KOPT-K1 (cell line): Measurements from ENCODE around the gene HOXA3.

Experiments
- H3K27ac ChIP-seq: fragments of 200-600 bp; sonication (generic); 2 replicates; pipeline ENCODE4 v1.5.1; 2016; ENCODE audit warnings: antibody characterized with exemption, mild to moderate bottlenecking, low read depth, low read length; ENCODE audit not compliant: poor library complexity, severe bottlenecking
- H3K36me3 ChIP-seq: fragments of 200-600 bp; sonication (generic); 2 replicates; pipeline ENCODE4 v1.5.1; 2017; ENCODE audit warnings: antibody characterized with exemption, mild to moderate bottlenecking, low read length, moderate library complexity; ENCODE audit not compliant: insufficient read depth
- H3K9me3 ChIP-seq: fragments of 200-600 bp; sonication (generic); 2 replicates; pipeline ENCODE4 v1.5.1; 2017; ENCODE audit warnings: antibody characterized with exemption, low read length, mild to moderate bottlenecking; ENCODE audit not compliant: insufficient read depth, poor library complexity, severe bottlenecking

Gene HOXA3

DNA sequence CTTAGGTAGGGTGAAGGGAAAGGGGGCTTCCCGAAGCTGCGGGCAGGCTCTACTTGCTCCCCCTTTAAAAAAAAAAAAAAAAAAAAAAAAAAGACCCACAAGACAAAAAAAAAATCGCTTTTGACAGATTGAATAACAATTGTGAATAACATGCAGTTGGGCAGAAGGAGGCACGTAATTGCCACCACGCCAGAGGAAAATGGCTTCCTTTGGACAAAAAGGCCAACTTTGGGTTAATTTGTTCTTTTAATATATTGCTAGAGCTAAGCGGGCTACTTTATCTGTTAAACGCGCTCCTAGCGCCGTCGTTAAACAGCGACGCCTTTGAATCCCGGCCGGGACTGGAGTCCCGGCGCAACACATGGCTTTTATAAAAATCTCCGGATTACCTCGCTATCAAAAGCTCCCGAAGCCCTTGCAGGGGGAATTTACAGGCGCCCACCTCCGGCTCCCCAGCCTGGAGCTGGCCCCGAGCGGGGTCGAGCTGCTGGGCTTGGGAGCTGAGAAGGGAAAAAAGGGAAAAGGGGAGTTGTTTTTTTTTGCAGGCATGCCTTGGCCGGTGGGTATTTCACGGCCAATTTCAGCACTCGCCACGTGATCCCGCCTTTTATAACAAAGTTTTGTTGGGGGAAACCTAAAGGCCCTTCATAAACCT, 31.4 kb upstream of the HOXA3 start:
- no peak overlapping the region for H3K27ac ChIP-seq
- no peaks in the 10 kb centered on the region for H3K36me3 ChIP-seq
- H3K9me3 ChIP-seq: no peaks in the 10 kb centered on the region

DNA sequence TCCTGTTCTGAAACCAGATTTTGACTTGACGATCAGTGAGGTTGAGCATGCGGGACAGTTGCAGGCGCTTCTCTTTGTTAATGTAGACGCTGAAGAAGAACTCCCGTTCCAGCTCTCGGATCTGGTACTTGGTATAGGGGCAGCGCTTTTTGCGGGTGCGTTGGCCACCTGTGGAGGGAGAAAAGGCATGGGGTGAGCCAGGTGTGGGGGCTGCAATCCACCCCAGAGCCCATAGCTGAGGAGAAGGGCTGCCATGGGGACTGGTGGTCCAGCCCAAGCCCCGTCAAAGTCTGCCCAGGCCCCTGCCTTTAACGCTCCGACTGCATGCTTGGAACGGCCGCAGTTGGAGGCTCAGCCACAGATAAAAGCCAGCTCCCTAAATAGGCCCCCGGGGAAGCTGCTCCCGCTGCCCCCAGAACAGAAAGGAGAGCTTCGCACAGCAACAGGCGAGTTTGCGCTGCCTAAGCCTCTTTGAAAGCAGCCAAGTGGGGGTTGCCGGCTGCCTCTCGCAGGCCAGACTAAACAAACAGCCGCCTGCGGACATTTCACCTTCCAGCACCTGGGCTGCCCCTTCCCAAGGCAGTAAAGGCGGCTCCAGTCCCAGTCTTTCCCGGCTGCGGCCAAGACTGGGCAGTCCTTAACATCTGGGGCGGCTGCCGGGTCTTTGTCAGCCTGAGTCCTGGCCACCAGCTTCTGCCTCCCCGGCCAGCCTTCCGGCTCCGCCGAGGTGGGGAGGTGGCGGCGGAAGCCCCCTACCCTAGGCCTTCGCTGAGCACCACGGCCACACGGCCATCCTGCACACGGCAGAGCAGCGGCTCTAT, 30.7 kb upstream of the HOXA3 start:
- Histone ChIP-seq H3K27ac (no peak overlapping the region), H3K9me3 (no peaks in the 10 kb centered on the region), H3K36me3 (no peaks in the 10 kb centered on the region)

DNA sequence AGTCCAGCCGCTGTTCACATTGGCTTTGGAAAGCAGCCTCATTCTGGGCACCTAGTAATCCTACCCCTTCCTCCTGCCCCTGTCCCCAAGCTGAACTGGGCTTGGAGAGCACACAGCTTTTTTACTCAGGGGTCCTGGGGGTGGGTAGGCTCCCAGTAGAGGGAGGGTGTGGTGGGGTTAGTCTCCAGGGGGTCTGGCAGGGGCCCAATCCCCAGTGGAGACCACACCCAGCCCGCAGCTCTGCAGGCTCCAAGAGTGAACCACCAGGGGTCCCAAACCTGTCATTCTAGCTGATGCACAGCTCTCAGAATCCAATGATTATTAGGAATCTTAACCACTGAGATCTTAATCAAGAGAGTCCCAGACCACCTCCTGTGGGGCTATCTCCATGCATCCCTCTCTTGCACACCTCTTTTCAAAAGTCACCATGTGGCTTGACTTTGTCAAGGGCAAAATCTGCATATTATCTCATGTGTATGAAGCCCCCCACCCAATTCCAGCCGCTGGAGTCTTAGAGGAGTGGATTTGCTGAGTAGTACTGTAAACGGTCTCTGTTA, 30.0 kb upstream of the HOXA3 start:
- no peaks in the 10 kb centered on the region for H3K36me3 ChIP-seq
- no peaks in the 10 kb centered on the region for H3K9me3 ChIP-seq
- no peak overlapping the region for H3K27ac ChIP-seq

DNA sequence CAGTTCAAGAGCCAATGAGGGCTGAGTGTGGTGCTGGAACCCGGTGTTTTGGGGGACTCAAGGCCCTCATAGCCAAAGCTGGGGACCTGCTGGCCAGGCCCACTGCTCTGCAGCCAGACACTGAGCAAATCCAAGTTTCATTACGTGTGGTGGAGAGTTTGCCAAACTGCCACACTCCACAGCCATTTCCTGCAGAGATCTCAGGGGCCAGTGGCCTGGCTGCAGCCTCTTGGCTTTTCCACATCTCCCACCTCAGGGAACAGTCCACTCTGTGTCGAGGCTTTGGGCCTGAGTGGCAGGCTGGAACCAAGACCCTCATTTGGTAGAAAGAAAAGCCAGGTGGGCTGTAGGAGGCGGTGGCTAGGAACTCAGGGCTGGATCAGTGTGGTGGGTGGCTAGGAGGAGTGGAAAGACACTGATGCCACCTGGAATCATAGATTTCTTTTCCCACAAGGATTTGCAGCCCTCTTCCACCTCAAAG, 29.5 kb upstream of the HOXA3 start:
- no peaks in the 10 kb centered on the region for H3K36me3 ChIP-seq
- H3K9me3 ChIP-seq: no peaks in the 10 kb centered on the region
- no peak overlapping the region for H3K27ac ChIP-seq

DNA sequence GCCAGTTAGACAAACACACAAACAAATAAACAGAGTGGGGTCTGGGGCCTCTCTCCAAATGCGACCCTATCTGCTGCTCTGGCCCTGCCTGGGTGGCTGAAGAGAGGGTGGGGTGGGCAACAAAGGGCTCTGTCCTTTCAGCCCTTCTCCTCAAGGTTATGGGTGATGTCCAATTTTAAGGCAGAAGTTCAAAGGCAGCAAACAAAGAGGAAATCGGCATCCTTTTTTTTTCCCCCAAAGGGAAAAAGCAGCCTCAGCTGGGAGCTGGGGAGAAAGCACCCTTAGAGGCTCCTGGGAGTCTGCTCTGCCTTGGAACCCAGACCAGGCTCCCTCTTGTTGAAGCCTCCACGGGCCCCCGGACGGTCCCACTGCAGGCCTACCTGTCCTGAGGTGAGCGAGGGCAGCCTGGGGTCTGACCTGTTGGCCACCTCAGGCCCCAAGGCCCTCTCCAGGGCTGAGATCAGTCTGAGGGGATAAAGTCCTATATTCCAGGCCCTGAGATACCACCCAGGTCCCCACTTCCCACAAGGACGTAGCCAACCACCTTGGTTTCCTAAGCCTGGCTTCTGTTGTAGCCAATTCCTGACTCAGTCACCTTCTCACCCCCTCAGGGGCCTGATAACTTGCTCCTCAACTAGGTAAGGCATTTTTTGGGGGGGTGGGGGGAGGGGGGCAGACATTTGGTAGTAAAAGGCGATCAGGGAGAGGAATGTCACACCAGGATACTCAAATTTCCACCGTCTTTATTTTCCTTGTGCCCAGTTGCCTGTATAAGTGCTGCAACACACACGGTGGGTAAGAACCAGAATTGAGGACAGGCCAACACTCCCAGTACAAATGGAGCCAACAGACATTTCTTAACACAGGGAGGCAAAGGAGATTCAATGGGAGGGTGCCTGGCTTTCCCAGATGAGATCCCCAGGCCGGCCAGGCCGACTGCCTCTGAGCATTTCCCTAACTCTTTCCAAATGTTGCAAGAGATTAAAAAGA, 28.3 kb upstream of the HOXA3 start:
- no peak overlapping the region for H3K27ac ChIP-seq
- H3K9me3 ChIP-seq: no peaks in the 10 kb centered on the region
- no peaks in the 10 kb centered on the region for H3K36me3 ChIP-seq

DNA sequence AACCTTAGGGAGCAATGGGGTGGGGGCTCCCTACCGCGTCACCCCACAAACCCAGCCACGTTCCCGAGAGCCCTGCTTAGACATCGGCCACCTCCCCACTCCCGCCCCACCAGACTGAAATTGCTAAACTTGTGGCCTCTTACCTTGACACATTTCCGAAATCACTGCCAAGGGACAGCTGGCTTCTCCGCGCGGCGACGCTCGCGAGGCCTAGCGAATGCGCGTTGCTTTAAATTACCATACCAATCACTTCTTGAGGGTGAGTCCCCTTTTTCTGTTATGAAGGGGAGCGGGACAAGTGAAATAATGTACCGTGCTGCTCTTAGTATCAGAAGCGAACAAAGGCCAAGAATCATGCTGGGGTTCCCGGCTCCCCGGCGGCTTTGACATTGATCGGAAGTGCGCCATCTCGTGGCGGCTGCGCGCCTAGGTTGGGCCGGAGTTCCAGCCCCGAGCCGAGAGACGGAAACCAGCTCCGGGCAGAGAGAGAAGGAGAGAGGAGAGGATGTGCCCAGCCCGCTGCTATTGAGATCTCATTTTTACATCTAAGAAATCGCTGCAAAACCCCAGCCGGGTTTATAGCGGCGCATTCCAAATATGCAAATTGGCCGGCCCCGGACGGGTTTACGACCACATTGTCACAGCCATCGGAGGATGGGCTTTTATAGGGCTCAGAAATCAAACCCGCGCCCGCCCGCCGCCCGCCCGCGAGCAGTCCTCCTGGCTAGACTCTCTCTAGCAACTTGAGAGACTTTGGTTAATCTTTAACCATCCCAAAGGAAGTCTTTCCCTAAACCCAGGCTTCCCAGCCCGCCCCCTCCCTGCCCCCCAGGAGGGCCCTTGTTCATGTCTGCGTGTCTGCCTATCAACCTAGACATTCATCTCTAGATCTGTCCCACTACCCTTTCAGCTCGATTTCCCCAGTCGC, 27.4 kb upstream of the HOXA3 start:
- no peaks in the 10 kb centered on the region for H3K36me3 ChIP-seq
- H3K27ac ChIP-seq: no peak overlapping the region
- H3K9me3 ChIP-seq: no peaks in the 10 kb centered on the region

DNA sequence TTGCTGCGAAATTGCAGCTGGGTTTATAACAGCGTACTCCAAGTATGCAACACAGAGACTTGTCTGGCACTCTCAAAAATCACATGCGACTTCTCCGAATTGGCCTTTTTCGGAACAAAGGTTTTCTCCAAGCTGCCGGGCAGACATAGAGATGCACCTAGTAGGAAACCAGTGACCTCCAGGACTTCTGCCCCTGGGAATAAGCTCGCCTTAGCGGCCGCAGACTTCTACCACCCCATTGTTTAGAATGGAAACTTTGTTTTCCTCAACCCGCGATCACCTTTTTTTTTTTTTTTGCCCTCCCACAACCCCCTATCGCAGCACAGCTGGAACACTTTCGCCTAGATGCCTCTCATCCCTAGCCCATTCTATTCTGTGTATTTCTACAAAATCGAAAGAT, 26.6 kb upstream of the HOXA3 start:
- no peak overlapping the region for H3K27ac ChIP-seq
- H3K9me3 ChIP-seq: peaks cover 6% of the 10 kb centered on the region
- H3K36me3 ChIP-seq: no peaks in the 10 kb centered on the region

DNA sequence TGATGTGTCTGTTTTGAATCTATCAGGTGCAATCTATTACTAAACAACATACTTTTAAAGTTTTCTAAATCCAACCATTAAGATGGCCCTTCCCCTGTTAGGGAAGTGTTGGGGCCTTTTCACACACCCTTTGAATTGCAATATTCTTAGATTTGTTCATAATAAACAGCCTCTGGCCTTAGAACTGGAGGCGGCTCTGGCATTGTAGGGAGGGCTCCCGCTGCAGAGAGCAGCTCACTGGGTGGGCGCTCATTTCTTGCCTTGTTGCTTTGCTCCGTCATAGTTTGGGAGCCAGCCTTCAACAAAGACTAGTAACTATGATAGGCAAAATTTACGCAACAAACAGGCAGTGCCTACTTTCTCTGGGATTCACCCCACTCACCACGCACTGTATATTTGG, 26.0 kb upstream of the HOXA3 start:
- H3K9me3 ChIP-seq: peaks cover 8% of the 10 kb centered on the region
- no peak overlapping the region for H3K27ac ChIP-seq
- H3K36me3 ChIP-seq: no peaks in the 10 kb centered on the region

DNA sequence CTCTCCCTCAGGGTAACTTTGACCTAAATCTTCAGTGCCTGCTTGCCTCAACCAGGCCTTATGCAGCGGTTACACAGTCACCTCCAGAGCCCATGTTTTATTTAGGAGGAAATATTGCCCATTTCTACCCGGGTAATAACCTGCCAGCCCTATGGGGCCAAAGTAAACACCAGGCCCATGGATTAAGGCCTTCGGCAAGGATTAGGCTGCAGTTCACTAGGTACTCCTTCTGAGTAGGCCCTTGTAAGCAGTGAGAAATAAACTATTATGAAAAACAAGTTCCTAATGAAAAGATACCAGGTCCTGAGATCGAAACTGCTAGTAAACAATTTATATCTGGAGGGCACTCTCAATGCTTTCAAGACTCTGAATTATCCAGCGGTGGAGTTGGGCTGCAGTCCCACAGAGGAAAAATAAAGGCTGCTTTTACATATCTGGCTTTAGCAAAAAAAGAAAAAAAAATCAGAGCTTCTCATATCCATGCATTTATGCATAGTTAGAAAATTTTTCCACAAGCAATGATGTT, 25.5 kb upstream of the HOXA3 start:
- Histone ChIP-seq H3K9me3 (peaks cover 8% of the 10 kb centered on the region), H3K36me3 (no peaks in the 10 kb centered on the region), H3K27ac (no peak overlapping the region)

DNA sequence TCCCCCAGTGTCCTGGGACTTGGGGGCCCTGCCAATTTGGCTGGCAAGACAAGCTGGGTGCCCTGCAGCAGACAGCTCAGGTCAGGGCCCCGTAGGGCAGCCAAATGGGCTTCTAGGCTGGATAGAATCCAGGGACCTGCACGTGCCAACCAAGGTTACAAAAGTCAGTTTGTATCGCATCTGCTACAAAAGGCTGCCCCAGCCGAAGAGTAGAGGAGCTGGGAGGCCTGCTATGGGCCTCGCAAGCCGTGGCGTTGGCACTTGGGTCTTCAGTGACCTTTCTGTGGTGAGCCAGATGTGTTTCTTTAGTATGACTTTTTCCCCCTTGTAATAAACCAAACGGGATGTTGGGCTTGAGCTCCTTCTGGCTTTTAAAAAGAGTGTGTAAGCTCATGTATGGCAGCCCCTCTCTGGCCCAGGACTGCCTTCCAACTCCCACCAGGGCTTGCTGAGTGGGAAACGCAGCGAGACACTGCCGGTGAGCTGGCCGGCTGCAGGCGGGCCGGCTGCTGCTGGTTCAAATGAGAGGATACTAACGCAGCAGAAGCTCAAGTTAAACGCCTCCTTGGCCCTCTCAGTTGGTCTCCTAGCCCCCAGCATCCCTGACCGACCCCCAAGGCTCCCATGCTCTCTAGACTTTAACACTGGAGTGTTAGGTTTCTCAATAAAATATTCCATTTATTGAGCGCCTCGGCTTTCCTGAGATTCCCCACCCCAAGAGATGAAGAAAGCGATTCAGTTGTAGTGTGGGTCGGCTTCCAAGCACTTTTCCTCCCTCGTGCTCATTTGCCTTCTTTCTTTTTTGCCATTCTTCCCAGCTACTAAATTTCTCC, 24.8 kb upstream of the HOXA3 start:
- Histone ChIP-seq H3K9me3 (peaks cover 8% of the 10 kb centered on the region), H3K36me3 (no peaks in the 10 kb centered on the region), H3K27ac (no peak overlapping the region)

DNA sequence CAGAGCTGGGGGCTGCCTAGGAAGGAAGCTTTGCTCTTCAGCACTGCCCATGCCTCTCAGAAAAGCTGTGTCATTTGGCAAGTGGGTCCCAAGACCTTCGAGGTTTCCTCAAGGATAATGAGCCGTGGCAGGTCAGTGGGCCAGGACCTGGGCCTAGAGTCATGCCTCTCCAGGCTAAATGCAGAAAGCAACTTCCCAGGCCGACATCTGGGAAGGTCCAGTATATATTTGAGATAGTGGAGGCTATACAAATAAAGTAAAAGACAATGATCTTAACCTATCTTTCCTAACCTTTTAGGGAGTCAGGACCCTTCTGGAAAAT, 24.1 kb upstream of the HOXA3 start:
- Histone ChIP-seq H3K36me3 (no peaks in the 10 kb centered on the region), H3K27ac (no peak overlapping the region), H3K9me3 (peaks cover 8% of the 10 kb centered on the region)

DNA sequence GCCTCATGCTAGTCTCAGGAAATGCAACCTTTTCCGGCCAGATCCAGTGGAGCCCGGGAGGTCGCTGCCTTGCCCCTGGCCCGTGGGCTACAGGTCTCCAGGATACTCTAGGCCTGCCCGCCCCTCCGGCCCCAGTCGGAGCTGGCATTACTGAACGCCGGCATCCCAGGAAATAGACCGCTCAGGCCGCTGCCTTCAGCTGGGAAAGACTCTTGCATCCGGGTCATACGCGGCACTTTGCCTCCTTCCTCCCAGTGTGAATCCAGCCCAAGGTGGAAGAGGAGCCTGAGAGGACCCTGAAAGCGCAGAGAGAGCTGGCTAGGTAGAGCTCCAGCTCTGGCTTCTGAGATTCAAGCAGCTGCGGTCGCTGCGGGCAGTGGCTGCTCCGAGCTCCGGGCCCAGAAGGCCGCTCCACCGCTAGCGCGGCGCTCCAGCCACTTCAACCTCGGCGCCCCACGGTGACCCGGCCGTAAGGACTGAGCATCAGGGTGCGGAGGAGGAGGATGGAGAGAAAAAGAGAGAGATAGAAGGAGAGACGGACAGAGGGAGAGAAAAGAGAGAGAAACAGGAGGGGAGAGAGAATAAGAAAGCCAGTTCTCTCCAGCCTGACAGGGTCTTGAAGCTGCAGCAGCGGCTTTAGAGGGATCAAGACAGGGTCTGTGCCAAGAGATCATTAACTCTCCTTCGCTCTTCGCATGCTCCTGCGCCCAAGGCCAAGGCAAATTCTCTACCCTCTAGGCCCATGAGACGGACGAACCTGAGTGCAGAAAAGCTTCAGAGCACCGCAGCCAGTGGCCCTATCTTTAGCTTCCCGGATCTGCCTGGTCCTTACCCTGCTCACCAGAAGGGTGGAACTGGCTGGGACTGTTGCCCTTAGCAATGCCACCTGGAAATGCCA, 23.5 kb upstream of the HOXA3 start:
- Histone ChIP-seq H3K27ac (no peak overlapping the region), H3K36me3 (no peaks in the 10 kb centered on the region), H3K9me3 (peaks cover 8% of the 10 kb centered on the region)
